Mammary epithelial cell (primary cell): ENCODE data around the gene APOBEC3F.
"Not testable (repeated sequence)": the region's sequence is repeated elsewhere in the genome, so short reads cannot be mapped to it uniquely, and the experiment has no call there.

Experiments
- EZH2 ChIP-seq: IDR thresholded peaks from 2 replicates; pipeline ENCODE4 v1.6.1; 2012; ENCODE audit warnings: low read length, inconsistent platforms, borderline replicate concordance
- TF ChIP-seq, protein P1 (sequence below), 2 donors: IDR thresholded peaks in 1 of 2; conservative IDR thresholded peaks in 1 of 2; 2 replicates each; pipeline ENCODE4 v1.5.1; 2011 to 2012; ENCODE audit warnings: inconsistent platforms in 2 of 2, low read length in 2 of 2, mild to moderate bottlenecking in 2 of 2, control low read depth in 1 of 2, low read depth in 1 of 2; ENCODE audit not compliant: insufficient read depth in 1 of 2; ENCODE audit errors: extremely low read depth in 1 of 2

DNA sequence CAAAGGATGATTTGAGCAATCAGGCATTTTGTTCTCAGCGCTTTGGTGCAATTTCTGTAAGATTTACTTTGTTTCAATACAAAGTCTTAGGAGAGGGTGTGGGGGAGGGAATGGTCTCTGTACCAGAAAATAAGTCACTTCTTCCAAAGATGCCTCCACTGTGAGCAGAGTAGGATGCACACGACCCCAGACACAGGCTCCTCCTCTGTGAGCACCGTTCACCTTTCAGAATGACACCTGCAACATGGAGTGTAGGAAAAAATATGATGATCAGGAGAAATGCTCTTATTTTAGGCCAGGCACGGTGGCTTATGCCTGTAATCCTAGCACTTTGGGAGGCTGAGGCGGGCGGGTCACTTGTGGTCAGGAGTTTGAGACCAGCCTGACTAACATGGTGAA, 25.9 kb upstream of the APOBEC3F start:
- TF ChIP-seq, protein P1, sequence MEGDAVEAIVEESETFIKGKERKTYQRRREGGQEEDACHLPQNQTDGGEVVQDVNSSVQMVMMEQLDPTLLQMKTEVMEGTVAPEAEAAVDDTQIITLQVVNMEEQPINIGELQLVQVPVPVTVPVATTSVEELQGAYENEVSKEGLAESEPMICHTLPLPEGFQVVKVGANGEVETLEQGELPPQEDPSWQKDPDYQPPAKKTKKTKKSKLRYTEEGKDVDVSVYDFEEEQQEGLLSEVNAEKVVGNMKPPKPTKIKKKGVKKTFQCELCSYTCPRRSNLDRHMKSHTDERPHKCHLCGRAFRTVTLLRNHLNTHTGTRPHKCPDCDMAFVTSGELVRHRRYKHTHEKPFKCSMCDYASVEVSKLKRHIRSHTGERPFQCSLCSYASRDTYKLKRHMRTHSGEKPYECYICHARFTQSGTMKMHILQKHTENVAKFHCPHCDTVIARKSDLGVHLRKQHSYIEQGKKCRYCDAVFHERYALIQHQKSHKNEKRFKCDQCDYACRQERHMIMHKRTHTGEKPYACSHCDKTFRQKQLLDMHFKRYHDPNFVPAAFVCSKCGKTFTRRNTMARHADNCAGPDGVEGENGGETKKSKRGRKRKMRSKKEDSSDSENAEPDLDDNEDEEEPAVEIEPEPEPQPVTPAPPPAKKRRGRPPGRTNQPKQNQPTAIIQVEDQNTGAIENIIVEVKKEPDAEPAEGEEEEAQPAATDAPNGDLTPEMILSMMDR (conservative IDR thresholded peaks at IDR 0.05 in 1 of 2, IDR thresholded peaks at IDR 0.05 in 1 of 2; ENCODE audit: extremely low read depth in 1 of 2, insufficient read depth in 1 of 2, low read depth in 1 of 2, low read length in 2 of 2), result not testable (repeated sequence)
- not testable (repeated sequence) for TF ChIP-seq EZH2
